ENCODE measurements around the gene STS. TPM values are rescaled to one million over a fixed set of nuclear protein-coding genes. Genes with fewer than 3 reads are reported as not detected.

The STS gene
- total RNA-seq, 1 donor from 2014 or later, result 3.9 TPM

- DNase-seq (ENCODE audit: low read depth) (no peak), FAIRE-seq (peak; percentile 73)
- TF ChIP-seq, protein P1, sequence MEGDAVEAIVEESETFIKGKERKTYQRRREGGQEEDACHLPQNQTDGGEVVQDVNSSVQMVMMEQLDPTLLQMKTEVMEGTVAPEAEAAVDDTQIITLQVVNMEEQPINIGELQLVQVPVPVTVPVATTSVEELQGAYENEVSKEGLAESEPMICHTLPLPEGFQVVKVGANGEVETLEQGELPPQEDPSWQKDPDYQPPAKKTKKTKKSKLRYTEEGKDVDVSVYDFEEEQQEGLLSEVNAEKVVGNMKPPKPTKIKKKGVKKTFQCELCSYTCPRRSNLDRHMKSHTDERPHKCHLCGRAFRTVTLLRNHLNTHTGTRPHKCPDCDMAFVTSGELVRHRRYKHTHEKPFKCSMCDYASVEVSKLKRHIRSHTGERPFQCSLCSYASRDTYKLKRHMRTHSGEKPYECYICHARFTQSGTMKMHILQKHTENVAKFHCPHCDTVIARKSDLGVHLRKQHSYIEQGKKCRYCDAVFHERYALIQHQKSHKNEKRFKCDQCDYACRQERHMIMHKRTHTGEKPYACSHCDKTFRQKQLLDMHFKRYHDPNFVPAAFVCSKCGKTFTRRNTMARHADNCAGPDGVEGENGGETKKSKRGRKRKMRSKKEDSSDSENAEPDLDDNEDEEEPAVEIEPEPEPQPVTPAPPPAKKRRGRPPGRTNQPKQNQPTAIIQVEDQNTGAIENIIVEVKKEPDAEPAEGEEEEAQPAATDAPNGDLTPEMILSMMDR (IDR thresholded peaks at IDR 0.05; ENCODE audit: insufficient read depth, low read depth, low read length), result no peak
- no peak for TF ChIP-seq EZH2 (IDR thresholded peaks at IDR 0.05; ENCODE audit: insufficient read depth, low read length)
- H3K4me1 Mint-ChIP-seq (ENCODE audit: low read depth, unreplicated experiment), result peaks cover 9% of the 10 kb centered on the region
- Histone ChIP-seq H3K4me1 (ENCODE audit: insufficient read depth, low read length) (no peaks in the 10 kb centered on the region), H3K27ac (ENCODE audit: low read depth, low read length) (no peak overlapping the region), H3K4me3 (ENCODE audit: insufficient read depth, low read depth, low read length) (no peak overlapping the region), H2AFZ (ENCODE audit: low read depth, low read length) (no peak overlapping the region), H3K27me3 (ENCODE audit: insufficient read depth, low read length) (no peaks in the 10 kb centered on the region), H3K4me2 (ENCODE audit: low read length) (no peak overlapping the region), H4K20me1 (ENCODE audit: insufficient read depth, low read length) (no peaks in the 10 kb centered on the region), H3K36me3 (ENCODE audit: insufficient read depth, low read length) (no peaks in the 10 kb centered on the region), H3K9me3 (ENCODE audit: insufficient read depth, low read depth, low read length) (no peaks in the 10 kb centered on the region), H3K79me2 (ENCODE audit: insufficient read depth, low read length) (no peaks in the 10 kb centered on the region), H3K9ac (ENCODE audit: low read length) (no peak overlapping the region)
- no peaks in the 10 kb centered on the region for H3K27me3 Mint-ChIP-seq (ENCODE audit: low read depth, unreplicated experiment)
- no peaks in the 10 kb centered on the region for H3K9me3 Mint-ChIP-seq (ENCODE audit: unreplicated experiment)
- no peaks in the 10 kb centered on the region for H3K36me3 Mint-ChIP-seq (ENCODE audit: low read depth, unreplicated experiment)
- peak overlapping the region; percentile 20 for H3K27ac Mint-ChIP-seq (ENCODE audit: unreplicated experiment)
- no peak overlapping the region for H3K4me3 Mint-ChIP-seq (ENCODE audit: unreplicated experiment)
Measured at GRCh38 chrX:7159149-7159861, 11.8 kb downstream of the STS start.

DNA sequence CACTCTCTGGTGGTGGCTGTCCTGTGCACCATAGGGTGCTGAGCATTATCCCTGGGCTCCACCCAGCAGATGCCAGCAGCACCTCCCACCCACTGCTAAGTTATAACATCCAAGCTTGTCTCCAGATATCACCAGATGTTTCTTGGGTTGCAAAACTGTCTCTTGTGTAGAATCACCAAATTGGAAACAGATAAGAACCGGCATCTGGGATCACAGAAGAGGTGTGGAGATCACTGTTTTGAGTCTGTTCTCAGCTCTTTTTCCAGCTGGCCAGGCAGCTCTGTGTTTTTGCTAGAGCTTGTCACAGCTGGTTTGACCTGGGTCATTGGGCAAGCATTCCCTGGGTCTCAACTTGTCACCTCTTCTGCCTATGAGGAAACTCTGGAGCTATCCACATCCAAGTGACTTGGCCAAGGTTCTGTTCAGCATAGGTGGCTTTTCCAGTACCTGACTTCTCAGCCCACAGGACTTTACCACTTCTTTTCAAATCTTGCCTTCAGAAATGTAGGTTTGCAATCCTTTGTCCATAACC lies 15.7 kb downstream of the STS start:
- Histone ChIP-seq H2AFZ (ENCODE audit: low read depth, low read length) (no peak overlapping the region), H3K36me3 (ENCODE audit: insufficient read depth, low read length) (no peaks in the 10 kb centered on the region), H3K79me2 (ENCODE audit: insufficient read depth, low read length) (no peaks in the 10 kb centered on the region), H3K4me2 (ENCODE audit: low read length) (no peak overlapping the region), H3K4me3 (ENCODE audit: insufficient read depth, low read depth, low read length) (no peak overlapping the region), H3K9ac (ENCODE audit: low read length) (no peak overlapping the region), H3K4me1 (ENCODE audit: insufficient read depth, low read length) (no peaks in the 10 kb centered on the region), H4K20me1 (ENCODE audit: insufficient read depth, low read length) (no peaks in the 10 kb centered on the region), H3K27ac (ENCODE audit: low read depth, low read length) (no peak overlapping the region), H3K9me3 (ENCODE audit: insufficient read depth, low read depth, low read length) (no peaks in the 10 kb centered on the region), H3K27me3 (ENCODE audit: insufficient read depth, low read length) (no peaks in the 10 kb centered on the region)
- TF ChIP-seq, protein P1 (IDR thresholded peaks at IDR 0.05; ENCODE audit: insufficient read depth, low read depth, low read length), result no peak
- TF ChIP-seq EZH2 (IDR thresholded peaks at IDR 0.05; ENCODE audit: insufficient read depth, low read length), result no peak
- Mint-ChIP-seq H3K9me3 (ENCODE audit: unreplicated experiment) (no peaks in the 10 kb centered on the region), H3K27ac (ENCODE audit: unreplicated experiment) (no peak overlapping the region), H3K27me3 (ENCODE audit: low read depth, unreplicated experiment) (no peaks in the 10 kb centered on the region), H3K4me1 (ENCODE audit: low read depth, unreplicated experiment) (peaks cover 8% of the 10 kb centered on the region), H3K36me3 (ENCODE audit: low read depth, unreplicated experiment) (no peaks in the 10 kb centered on the region), H3K4me3 (ENCODE audit: unreplicated experiment) (no peak overlapping the region)
- FAIRE-seq, result peak; percentile 62
- DNase-seq (ENCODE audit: low read depth), result no peak

- H4K20me1 ChIP-seq (ENCODE audit: insufficient read depth, low read length), result no peaks in the 10 kb centered on the region
- no peaks in the 10 kb centered on the region for H3K4me1 ChIP-seq (ENCODE audit: insufficient read depth, low read length)
- no peaks in the 10 kb centered on the region for H3K9me3 ChIP-seq (ENCODE audit: insufficient read depth, low read depth, low read length)
- no peak for TF ChIP-seq EZH2 (IDR thresholded peaks at IDR 0.05; ENCODE audit: insufficient read depth, low read length)
- TF ChIP-seq, protein P1 (IDR thresholded peaks at IDR 0.05; ENCODE audit: insufficient read depth, low read depth, low read length), result no peak
- Mint-ChIP-seq H3K4me1 (ENCODE audit: low read depth, unreplicated experiment) (peaks cover 4% of the 10 kb centered on the region), H3K27ac (ENCODE audit: unreplicated experiment) (no peak overlapping the region), H3K36me3 (ENCODE audit: low read depth, unreplicated experiment) (no peaks in the 10 kb centered on the region), H3K27me3 (ENCODE audit: low read depth, unreplicated experiment) (no peaks in the 10 kb centered on the region), H3K4me3 (ENCODE audit: unreplicated experiment) (no peak overlapping the region), H3K9me3 (ENCODE audit: unreplicated experiment) (no peaks in the 10 kb centered on the region)
- no peaks in the 10 kb centered on the region for H3K36me3 ChIP-seq (ENCODE audit: insufficient read depth, low read length)
- H2AFZ ChIP-seq (ENCODE audit: low read depth, low read length), result no peak overlapping the region
- no peaks in the 10 kb centered on the region for H3K79me2 ChIP-seq (ENCODE audit: insufficient read depth, low read length)
- H3K27ac ChIP-seq (ENCODE audit: low read depth, low read length), result no peak overlapping the region
- DNase-seq (ENCODE audit: low read depth), result no peak
- no peak overlapping the region for H3K4me3 ChIP-seq (ENCODE audit: insufficient read depth, low read depth, low read length)
- H3K9ac ChIP-seq (ENCODE audit: low read length), result no peak overlapping the region
- FAIRE-seq, result peak; percentile 84
- no peaks in the 10 kb centered on the region for H3K27me3 ChIP-seq (ENCODE audit: insufficient read depth, low read length)
- H3K4me2 ChIP-seq (ENCODE audit: low read length), result no peak overlapping the region
Measured at GRCh38 chrX:7164174-7164573, 16.7 kb downstream of the STS start.

Measured in astrocyte (in vitro differentiated cells and primary cell).